Upper lobe of left lung (tissue), 4 donors: ENCODE data around the gene OXA1L.

Experiments
- CTCF ChIP-seq, 6 experiments: fragments of 450-650 bp in 4 of 6; fragments of 200-600 bp in 2 of 6; sonication (generic) in 2 of 6; IDR thresholded peaks; one replicate each; pipeline ENCODE4 v1.5.1; 2016 to 2019; ENCODE audit warnings: antibody characterized with exemption in 6 of 6
- POLR2A ChIP-seq, 4 donors: fragments of 450-650 bp; IDR thresholded peaks; one replicate each; pipeline ENCODE4 v1.5.1; 2016 to 2017; ENCODE audit warnings: antibody characterized with exemption in 4 of 4, mild to moderate bottlenecking in 2 of 4

DNA sequence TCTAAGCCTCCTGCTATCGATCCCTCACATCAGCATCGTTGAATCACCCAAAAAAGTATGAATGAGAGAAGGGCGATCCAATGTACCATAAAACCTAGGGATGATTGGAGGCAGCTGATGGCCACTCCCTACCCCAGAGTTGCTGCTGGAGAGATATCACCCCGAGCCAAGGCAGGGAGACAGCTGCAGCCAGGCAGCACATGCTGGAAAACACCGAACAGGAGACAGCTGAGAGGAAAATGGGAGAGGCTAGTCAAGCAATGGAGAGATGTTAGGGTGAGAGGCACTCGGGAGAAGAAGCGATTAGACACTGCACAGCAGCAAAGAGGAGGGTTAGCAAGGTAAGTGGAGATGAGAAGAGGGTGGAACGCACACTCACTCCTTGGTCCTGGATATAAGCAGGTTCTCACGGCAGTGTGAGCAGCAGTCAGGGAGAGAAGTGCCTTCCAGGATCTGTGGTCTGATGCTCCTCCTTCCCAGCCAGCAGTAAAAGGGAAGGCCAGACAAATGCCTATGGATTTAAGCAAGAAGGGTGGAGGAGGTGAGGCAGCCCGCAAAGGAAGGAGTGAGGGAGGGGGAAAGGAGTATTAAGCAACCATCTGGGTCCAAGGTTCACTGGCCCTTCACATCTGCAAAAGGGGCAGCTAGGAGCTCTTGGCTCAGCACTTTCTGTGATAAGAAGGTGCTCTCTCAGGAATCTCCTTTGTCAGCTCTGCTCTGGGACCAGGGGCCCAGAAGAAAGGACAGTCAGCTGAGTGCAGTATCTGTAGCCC is 48.6 kb downstream of the OXA1L start, which contains the start of gene SLC7A7:
- TF ChIP-seq CTCF (IDR thresholded peaks at IDR 0.05) = no peak
- TF ChIP-seq POLR2A (IDR thresholded peaks at IDR 0.05) = peak in 2 of 4 donors; percentile 29 to 30
